ENCODE data around the gene KLK1.

GRCh38 chr19:50794876-50795663 lies 28.5 kb downstream of the KLK1 start:
- TF ChIP-seq NFIC (IDR thresholded peaks at IDR 0.05; ENCODE audit: borderline replicate concordance) = no peak
- peak; percentile 23; the same call in 1 of the 2 replicates for TF ChIP-seq CTCF (IDR thresholded peaks at IDR 0.05)
- no peak for TF ChIP-seq EZH2phosphoT487 (IDR thresholded peaks at IDR 0.05; ENCODE audit: borderline replicate concordance, low read depth)
- no peak for TF ChIP-seq MXI1 (IDR thresholded peaks at IDR 0.05; ENCODE audit: low read depth, low read length)
- TF ChIP-seq JUND (IDR thresholded peaks at IDR 0.05) = no peak
- no peak for TF ChIP-seq RAD21 (IDR thresholded peaks at IDR 0.05; ENCODE audit: low read length)
- no peak for TF ChIP-seq REST (IDR thresholded peaks at IDR 0.05; ENCODE audit: low read depth, low read length)
- peak; percentile 3; the same call in 1 of the 2 replicates for TF ChIP-seq POLR2AphosphoS5 (IDR thresholded peaks at IDR 0.05; ENCODE audit: low read depth, low read length)
- TF ChIP-seq USF2 (IDR thresholded peaks at IDR 0.05; ENCODE audit: borderline replicate concordance, low read depth, low read length) = no peak
